ENCODE data around the gene ATF1. TPM values are rescaled to one million over a fixed set of nuclear protein-coding genes. Genes with fewer than 3 reads are reported as not detected.
"Not testable (repeated sequence)": the region's sequence is repeated elsewhere in the genome, so short reads cannot be mapped to it uniquely, and the experiment has no call there.

Gene ATF1
- total RNA-seq, 4 donors from 2014 or later: 14.5 to 44.6 (median 18.5) TPM

DNA sequence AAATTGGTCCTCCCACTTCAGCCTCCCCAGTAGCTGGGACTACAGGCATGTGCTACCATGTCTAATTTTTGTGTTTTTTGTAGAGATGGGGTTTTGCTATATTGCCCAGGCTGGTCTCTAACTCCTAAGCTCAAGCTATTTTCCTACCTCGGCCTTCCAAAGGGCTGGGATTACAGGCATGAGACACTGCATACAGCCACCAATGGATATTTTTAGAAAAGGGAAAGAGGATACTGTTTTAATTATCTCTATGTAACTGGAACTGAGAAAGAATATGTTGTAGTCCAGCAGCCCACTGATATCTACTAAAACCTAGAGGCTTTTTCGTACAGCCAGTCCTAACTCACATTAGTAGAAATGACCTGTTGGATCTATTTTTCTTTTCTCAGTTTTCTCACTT, 85.1 kb downstream of the ATF1 start:
- Histone ChIP-seq H3K4me3 (no peak overlapping the region), H3K9me3 (no peaks in the 10 kb centered on the region), H3K36me3 (no peaks in the 10 kb centered on the region), H3K4me1 (no peaks in the 10 kb centered on the region), H3K27me3 (no peaks in the 10 kb centered on the region), H3K27ac (no peak overlapping the region)
- DNase-seq: no peak
- no peak for TF ChIP-seq POLR2A (IDR thresholded peaks at IDR 0.05)
- TF ChIP-seq, protein P1, sequence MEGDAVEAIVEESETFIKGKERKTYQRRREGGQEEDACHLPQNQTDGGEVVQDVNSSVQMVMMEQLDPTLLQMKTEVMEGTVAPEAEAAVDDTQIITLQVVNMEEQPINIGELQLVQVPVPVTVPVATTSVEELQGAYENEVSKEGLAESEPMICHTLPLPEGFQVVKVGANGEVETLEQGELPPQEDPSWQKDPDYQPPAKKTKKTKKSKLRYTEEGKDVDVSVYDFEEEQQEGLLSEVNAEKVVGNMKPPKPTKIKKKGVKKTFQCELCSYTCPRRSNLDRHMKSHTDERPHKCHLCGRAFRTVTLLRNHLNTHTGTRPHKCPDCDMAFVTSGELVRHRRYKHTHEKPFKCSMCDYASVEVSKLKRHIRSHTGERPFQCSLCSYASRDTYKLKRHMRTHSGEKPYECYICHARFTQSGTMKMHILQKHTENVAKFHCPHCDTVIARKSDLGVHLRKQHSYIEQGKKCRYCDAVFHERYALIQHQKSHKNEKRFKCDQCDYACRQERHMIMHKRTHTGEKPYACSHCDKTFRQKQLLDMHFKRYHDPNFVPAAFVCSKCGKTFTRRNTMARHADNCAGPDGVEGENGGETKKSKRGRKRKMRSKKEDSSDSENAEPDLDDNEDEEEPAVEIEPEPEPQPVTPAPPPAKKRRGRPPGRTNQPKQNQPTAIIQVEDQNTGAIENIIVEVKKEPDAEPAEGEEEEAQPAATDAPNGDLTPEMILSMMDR (IDR thresholded peaks at IDR 0.05): no peak

DNA sequence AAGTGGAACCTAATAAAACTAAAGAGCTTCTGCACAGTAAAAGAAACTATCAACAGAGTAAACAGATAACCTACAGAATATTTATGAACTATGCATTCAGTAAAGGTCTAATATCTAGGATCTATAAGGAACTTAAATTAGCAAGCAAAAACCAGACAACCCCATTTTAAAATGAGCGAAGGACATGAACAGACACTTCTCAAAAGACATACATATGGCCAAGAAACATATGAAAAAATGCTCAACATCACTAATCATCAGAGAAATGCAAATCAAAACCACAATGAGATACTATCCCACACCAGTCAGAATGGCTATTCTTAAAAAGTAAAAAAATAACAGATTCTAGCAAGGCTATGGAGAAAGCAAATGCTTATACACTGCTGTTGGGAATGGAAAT, 91.3 kb downstream of the ATF1 start:
- not testable (repeated sequence) for DNase-seq, H3K4me1 ChIP-seq, H3K9me3 ChIP-seq, H3K27me3 ChIP-seq, H3K4me3 ChIP-seq, H3K36me3 ChIP-seq, H3K27ac ChIP-seq

GRCh38 chr12:50855679-50856078, 91.8 kb downstream of the ATF1 start:
- DNase-seq, H3K4me3 ChIP-seq, H3K9me3 ChIP-seq, H3K36me3 ChIP-seq, H3K27me3 ChIP-seq, H3K4me1 ChIP-seq, H3K27ac ChIP-seq: not testable (repeated sequence)

DNA sequence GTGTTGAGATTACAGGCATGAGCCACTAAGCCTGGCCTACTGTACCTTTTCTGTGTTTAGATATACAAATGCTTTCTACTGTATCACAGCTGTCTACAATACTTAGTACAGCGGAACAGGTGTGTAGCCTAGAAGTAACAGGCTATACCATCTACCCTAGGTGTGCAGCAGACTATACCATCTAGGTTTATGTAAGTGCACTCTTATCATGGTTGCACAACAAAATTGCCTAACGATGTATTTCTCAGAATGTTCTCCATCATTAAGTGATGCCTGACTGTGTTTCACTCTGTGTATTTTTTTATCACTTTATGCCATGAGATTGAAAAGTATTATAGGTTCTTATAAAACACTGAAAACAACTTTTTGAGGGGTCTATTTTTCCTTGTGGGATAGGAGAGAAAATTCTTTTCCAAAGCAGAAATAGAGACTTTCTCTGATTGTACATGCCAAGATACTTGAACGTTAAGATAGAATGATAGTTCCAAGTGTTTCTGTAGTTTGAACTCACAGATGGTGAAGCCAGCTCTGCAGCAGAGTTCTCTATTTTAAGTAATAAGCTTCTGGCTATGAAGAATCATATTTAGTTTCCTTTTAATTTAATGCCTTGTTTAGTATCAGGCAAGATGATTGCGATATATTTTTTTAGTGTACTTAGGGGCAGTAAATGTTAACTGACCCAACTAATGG, 95.9 kb downstream of the ATF1 start:
- H3K36me3 ChIP-seq: no peaks in the 10 kb centered on the region
- H3K4me1 ChIP-seq: no peaks in the 10 kb centered on the region
- no peak overlapping the region for H3K4me3 ChIP-seq
- TF ChIP-seq, protein P1 (IDR thresholded peaks at IDR 0.05): no peak
- TF ChIP-seq POLR2A (IDR thresholded peaks at IDR 0.05): no peak
- H3K27ac ChIP-seq: no peak overlapping the region
- no peaks in the 10 kb centered on the region for H3K27me3 ChIP-seq
- H3K9me3 ChIP-seq: no peaks in the 10 kb centered on the region
- no peak for DNase-seq

- no peaks in the 10 kb centered on the region for H3K4me1 ChIP-seq
- no peaks in the 10 kb centered on the region for H3K36me3 ChIP-seq
- no peak overlapping the region for H3K27ac ChIP-seq
- H3K4me3 ChIP-seq: no peak overlapping the region
- no peaks in the 10 kb centered on the region for H3K27me3 ChIP-seq
- no peaks in the 10 kb centered on the region for H3K9me3 ChIP-seq
- TF ChIP-seq, protein P1 (IDR thresholded peaks at IDR 0.05): no peak
- TF ChIP-seq POLR2A (IDR thresholded peaks at IDR 0.05): no peak
- DNase-seq: no peak
These were observed 98.4 kb downstream of the ATF1 start for GRCh38 chr12:50862316-50862715.

DNA sequence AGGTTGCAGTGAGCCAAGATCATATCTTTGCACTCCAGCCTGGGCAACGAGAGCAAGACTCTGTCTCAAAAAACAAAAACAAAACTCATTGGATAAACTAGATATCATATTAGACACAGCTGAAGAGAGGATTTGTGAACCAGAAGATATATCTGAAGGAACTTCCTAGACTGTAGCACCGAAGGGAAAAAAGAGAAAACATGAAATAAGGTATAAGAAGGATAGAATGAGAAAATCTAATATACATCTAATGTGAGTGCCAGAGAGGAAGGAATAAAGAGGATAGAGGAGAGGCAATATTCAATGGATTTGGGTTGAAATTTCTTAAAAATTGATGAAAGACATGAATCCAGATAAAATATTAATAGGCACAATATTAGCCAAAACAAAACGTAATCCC, 101.4 kb downstream of the ATF1 start:
- Histone ChIP-seq H3K9me3 (no peaks in the 10 kb centered on the region), H3K4me1 (no peaks in the 10 kb centered on the region), H3K27ac (no peak overlapping the region), H3K36me3 (no peaks in the 10 kb centered on the region), H3K4me3 (no peak overlapping the region), H3K27me3 (no peaks in the 10 kb centered on the region)
- TF ChIP-seq, protein P1 (IDR thresholded peaks at IDR 0.05): no peak
- no peak for TF ChIP-seq POLR2A (IDR thresholded peaks at IDR 0.05)
- no peak for DNase-seq

DNA sequence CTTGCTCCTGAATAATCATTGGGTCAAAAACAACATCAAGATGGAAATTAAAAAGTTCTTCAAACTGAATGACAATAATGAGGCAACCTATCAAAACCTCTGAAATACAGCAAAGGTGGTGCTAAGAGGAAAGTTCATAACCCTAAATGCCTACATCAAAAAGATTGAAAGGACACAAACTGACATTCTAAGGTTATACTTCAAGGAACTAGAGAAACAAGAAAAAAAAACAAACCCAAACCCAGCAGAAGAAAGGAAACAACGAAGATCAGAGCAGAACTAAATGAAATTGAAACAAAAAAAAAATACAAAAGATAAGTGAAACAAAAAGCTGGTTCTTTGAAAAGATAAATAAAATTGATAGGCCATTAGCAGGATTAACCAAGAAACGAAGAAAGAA, 105.0 kb downstream of the ATF1 start:
- not testable (repeated sequence) for H3K27ac ChIP-seq, DNase-seq, H3K27me3 ChIP-seq, H3K4me1 ChIP-seq, H3K4me3 ChIP-seq, H3K36me3 ChIP-seq, H3K9me3 ChIP-seq

Small RNAs within 50 kb of the gene (small RNA-seq; reads per million reads assigned to genes)
- gene AC013244.2: 0 reads per million in 2 donors
- gene RF00019: 0 reads per million in 2 donors
- gene RN7SL519P: 0 reads per million in 2 donors

Other genes with a start within 250 kb of the ATF1 start
- not detected for gene TMPRSS12, start 78.8 kb downstream of the ATF1 start, total RNA-seq
- not detected for gene HIGD1C, start 188.4 kb downstream of the ATF1 start, total RNA-seq